Progenitor cell of endocrine pancreas (in vitro differentiated cells): ENCODE measurements around the gene PPEF2. TPM values are rescaled to one million over a fixed set of nuclear protein-coding genes. Genes with fewer than 3 reads are reported as not detected.

Experiments used
- DNase-seq: peaks from one replicate; pipeline ENCODE4 v3.0.0; 2021; ENCODE audit warnings: low spot score; ENCODE audit not compliant: unreplicated experiment
- H3K27ac Mint-ChIP-seq: 2 replicates; pipeline ENCODE4 v1.8.0; 2021; ENCODE audit warnings: mild to moderate bottlenecking, moderate library complexity, mixed read lengths
- H3K27me3 Mint-ChIP-seq: 2 replicates; pipeline ENCODE4 v1.8.0; 2021; ENCODE audit warnings: mixed read lengths
- H3K36me3 Mint-ChIP-seq: 2 replicates; pipeline ENCODE4 v1.8.0; 2022; ENCODE audit warnings: mixed read lengths; ENCODE audit not compliant: insufficient read depth
- H3K4me1 Mint-ChIP-seq: 2 replicates; pipeline ENCODE4 v1.8.0; 2021; ENCODE audit warnings: low read depth, mixed read lengths
- H3K4me3 Mint-ChIP-seq: 2 replicates; pipeline ENCODE4 v1.8.0; 2021; ENCODE audit warnings: low read depth, mild to moderate bottlenecking, moderate library complexity, mixed read lengths
- H3K9me3 Mint-ChIP-seq: 2 replicates; pipeline ENCODE4 v1.8.0; 2021; ENCODE audit warnings: low read depth, mixed read lengths
- CTCF ChIP-seq: fragments of 200-600 bp; sonication (generic); IDR thresholded peaks from one replicate; pipeline ENCODE4 v1.5.0; 2021; ENCODE audit warnings: antibody characterized with exemption, mild to moderate bottlenecking; ENCODE audit not compliant: unreplicated experiment
- total RNA-seq: library from RNA; stranded (reverse); gene quantifications from 2 replicates; pipeline ENCODE4 v1.2.1, GENCODE V29; 2021

Gene PPEF2
- total RNA-seq, 1 donor from 2014 or later = not detected

GRCh38 chr4:75892508-75892907 is 9.7 kb downstream of the PPEF2 start:
- no peak for DNase-seq
- Mint-ChIP-seq H3K27ac (no peak overlapping the region), H3K9me3 (peaks cover 3% of the 10 kb centered on the region), H3K27me3 (peaks cover 11% of the 10 kb centered on the region), H3K36me3 (no peaks in the 10 kb centered on the region), H3K4me1 (no peaks in the 10 kb centered on the region), H3K4me3 (no peak overlapping the region)
- TF ChIP-seq CTCF = peak; percentile 39

DNA sequence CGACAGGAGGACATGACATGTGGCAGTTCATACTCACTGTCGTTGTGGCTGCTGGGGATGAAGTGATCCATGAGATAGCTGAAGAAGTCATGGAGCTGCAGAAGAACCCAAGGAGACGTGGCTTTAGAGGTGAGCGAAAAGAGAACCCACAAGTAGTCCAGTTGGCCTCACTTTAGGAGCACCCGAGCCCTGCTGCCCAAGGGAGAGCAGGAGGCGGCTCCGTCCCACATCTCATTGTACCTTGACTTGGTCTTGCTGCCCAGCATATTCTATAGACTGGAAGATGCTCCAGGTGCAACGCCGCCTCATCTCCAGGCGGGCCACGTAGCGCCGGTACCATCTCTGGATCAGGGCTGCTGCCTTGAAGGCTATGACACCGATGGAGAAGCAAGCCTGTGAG is 10.6 kb downstream of the PPEF2 start:
- H3K4me3 Mint-ChIP-seq = no peak overlapping the region
- no peak overlapping the region for H3K27ac Mint-ChIP-seq
- no peaks in the 10 kb centered on the region for H3K4me1 Mint-ChIP-seq
- no peak for DNase-seq
- no peaks in the 10 kb centered on the region for H3K36me3 Mint-ChIP-seq
- H3K9me3 Mint-ChIP-seq = peaks cover 2% of the 10 kb centered on the region
- H3K27me3 Mint-ChIP-seq = peaks cover 11% of the 10 kb centered on the region
- no peak for TF ChIP-seq CTCF

- Mint-ChIP-seq H3K4me3 (no peak overlapping the region), H3K27me3 (peaks cover 11% of the 10 kb centered on the region), H3K9me3 (no peaks in the 10 kb centered on the region), H3K4me1 (no peaks in the 10 kb centered on the region), H3K36me3 (no peaks in the 10 kb centered on the region), H3K27ac (no peak overlapping the region)
- TF ChIP-seq CTCF = no peak
- no peak for DNase-seq
Measured at GRCh38 chr4:75889537-75890199, 12.6 kb downstream of the PPEF2 start.

- DNase-seq = no peak
- peaks cover 11% of the 10 kb centered on the region for H3K27me3 Mint-ChIP-seq
- H3K4me1 Mint-ChIP-seq = no peaks in the 10 kb centered on the region
- no peak for TF ChIP-seq CTCF
- no peaks in the 10 kb centered on the region for H3K9me3 Mint-ChIP-seq
- H3K36me3 Mint-ChIP-seq = no peaks in the 10 kb centered on the region
- H3K27ac Mint-ChIP-seq = no peak overlapping the region
- H3K4me3 Mint-ChIP-seq = no peak overlapping the region
Measured at GRCh38 chr4:75886104-75886503, 16.1 kb downstream of the PPEF2 start.

- no peaks in the 10 kb centered on the region for H3K4me1 Mint-ChIP-seq
- no peaks in the 10 kb centered on the region for H3K27me3 Mint-ChIP-seq
- TF ChIP-seq CTCF = no peak
- no peak overlapping the region for H3K27ac Mint-ChIP-seq
- H3K9me3 Mint-ChIP-seq = no peaks in the 10 kb centered on the region
- DNase-seq = no peak
- H3K4me3 Mint-ChIP-seq = no peak overlapping the region
- H3K36me3 Mint-ChIP-seq = no peaks in the 10 kb centered on the region
Measured at GRCh38 chr4:75881476-75881875, 20.8 kb downstream of the PPEF2 start.
